Activated T-helper 17 cell treated with anti-CD3 and anti-CD28 coated beads, Interleukin-2, amount 50 U/mL, for 72 hours (primary cell): ENCODE results near the gene CAMK1D. TPM values are rescaled to one million over a fixed set of nuclear protein-coding genes. Genes with fewer than 3 reads are reported as not detected.

Experiments used
- ATAC-seq: fragments of 150-1000 bp; cut with Tn5 transposase; replicated peaks from 2 replicates; pipeline ENCODE4 v1.10.0; 2021; ENCODE audit warnings: mild to moderate bottlenecking, moderate library complexity
- H3K27ac Mint-ChIP-seq: one replicate; pipeline ENCODE4 v1.8.0; 2022; ENCODE audit warnings: mixed read lengths
- H3K27me3 Mint-ChIP-seq: one replicate; pipeline ENCODE4 v1.8.0; 2022; ENCODE audit warnings: mixed read lengths
- H3K36me3 Mint-ChIP-seq: one replicate; pipeline ENCODE4 v1.8.0; 2022; ENCODE audit warnings: low read depth, mild to moderate bottlenecking, mixed read lengths
- H3K4me1 Mint-ChIP-seq: one replicate; pipeline ENCODE4 v1.8.0; 2022; ENCODE audit warnings: mixed read lengths
- H3K4me3 Mint-ChIP-seq: one replicate; pipeline ENCODE4 v1.8.0; 2022; ENCODE audit warnings: mild to moderate bottlenecking, mixed read lengths
- H3K9me3 Mint-ChIP-seq: one replicate; pipeline ENCODE4 v1.8.0; 2022; ENCODE audit warnings: mixed read lengths
- total RNA-seq, 2 donors: library from RNA; stranded (reverse); gene quantifications; one replicate each; pipeline ENCODE4 v1.2.3, GENCODE V29; 2022

CAMK1D gene
- total RNA-seq, 2 donors from 2014 or later: 10.9 to 20.7 TPM

DNA sequence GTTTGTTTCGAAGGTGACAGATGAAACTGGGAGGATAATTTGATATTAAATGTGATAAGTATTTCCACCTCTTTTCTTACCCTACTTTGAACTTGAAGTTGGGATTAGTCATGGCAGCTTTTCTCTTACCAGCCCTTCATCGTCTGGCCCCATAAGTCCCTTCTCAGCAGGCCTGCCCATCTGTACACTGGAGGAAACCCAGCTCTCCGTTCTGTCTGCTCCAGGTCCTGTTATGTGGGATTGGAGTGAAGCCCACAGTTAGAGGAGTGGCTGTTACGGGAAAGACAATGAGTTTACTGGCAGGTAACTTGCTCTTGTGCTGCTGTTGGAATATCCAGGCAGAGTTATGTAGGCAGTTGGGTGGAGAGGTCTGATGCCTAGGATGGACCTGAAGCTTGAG lies 127.3 kb downstream of the CAMK1D start:
- Mint-ChIP-seq H3K36me3 (no peaks in the 10 kb centered on the region), H3K4me3 (no peak overlapping the region), H3K9me3 (peaks cover 4% of the 10 kb centered on the region), H3K27ac (no peak overlapping the region), H3K27me3 (no peaks in the 10 kb centered on the region), H3K4me1 (peaks cover 14% of the 10 kb centered on the region)
- ATAC-seq: no peak

DNA sequence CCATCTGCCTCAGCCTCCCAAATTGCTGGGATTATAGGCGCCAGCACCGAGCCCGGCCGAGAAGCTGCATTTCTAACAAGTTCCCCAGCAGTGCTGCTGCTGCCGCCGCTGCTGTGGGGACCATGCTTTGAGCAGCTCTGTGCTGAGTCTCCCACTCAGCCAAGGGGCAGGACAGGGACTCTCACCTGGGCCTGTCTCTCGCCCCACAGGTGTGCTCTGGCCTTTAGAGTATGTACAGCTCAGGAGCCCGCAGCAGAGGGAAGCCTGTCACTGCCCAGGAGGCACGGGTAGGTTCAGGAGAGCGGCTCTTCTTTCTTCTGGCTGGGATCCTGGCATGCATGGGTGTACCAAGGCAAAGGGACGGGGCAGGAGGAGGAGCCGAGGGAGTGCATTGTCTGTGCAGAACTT lies 130.1 kb downstream of the CAMK1D start:
- no peaks in the 10 kb centered on the region for H3K36me3 Mint-ChIP-seq
- no peak overlapping the region for H3K27ac Mint-ChIP-seq
- no peak for ATAC-seq
- peaks cover 4% of the 10 kb centered on the region for H3K9me3 Mint-ChIP-seq
- peaks cover 10% of the 10 kb centered on the region for H3K4me1 Mint-ChIP-seq
- H3K27me3 Mint-ChIP-seq: no peaks in the 10 kb centered on the region
- no peak overlapping the region for H3K4me3 Mint-ChIP-seq

DNA sequence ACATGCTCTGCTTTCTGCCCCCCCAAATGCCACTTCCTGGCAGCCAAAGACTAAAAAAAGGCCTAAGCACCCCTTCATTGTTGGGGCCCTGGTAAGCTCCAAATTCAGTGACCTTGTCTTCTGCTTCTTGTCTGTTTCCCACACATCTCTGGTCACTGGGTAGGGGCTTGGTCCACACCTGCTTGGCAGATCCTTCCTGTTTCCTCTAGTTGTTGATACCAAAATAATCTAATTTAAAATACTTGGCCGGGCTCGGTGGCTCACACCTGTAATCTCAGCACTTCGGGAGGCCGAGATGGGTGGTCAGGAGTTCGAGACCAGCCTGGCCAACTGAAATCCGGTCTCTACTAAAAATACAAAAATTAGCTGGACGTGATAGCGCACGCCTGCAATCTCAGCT lies 130.6 kb downstream of the CAMK1D start:
- Mint-ChIP-seq H3K36me3 (no peaks in the 10 kb centered on the region), H3K9me3 (peaks cover under 1% of the 10 kb centered on the region), H3K27me3 (no peaks in the 10 kb centered on the region), H3K27ac (no peak overlapping the region), H3K4me1 (peaks cover 13% of the 10 kb centered on the region), H3K4me3 (no peak overlapping the region)
- ATAC-seq: no peak

DNA sequence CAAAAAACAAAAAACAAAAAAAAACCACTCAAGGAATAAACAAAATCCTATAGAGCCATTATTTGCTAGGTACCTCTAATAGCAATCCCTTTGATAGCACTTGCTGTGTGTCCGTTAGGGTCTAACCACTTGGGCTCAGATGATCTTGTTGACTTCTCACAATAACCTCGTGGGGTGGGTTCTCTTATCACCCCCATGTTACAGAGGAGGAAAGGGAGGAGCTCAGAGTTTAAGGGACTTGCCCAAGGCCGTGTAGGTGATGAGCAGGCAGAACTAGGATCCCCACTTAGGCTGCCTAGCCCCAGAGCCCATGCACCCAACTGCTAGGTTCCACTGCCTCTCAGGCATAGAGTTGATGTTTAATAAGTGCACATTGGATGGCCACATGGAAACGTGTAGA lies 131.1 kb downstream of the CAMK1D start:
- Mint-ChIP-seq H3K9me3 (no peaks in the 10 kb centered on the region), H3K27me3 (no peaks in the 10 kb centered on the region), H3K4me1 (peaks cover 16% of the 10 kb centered on the region), H3K27ac (no peak overlapping the region), H3K36me3 (no peaks in the 10 kb centered on the region), H3K4me3 (no peak overlapping the region)
- ATAC-seq: no peak

DNA sequence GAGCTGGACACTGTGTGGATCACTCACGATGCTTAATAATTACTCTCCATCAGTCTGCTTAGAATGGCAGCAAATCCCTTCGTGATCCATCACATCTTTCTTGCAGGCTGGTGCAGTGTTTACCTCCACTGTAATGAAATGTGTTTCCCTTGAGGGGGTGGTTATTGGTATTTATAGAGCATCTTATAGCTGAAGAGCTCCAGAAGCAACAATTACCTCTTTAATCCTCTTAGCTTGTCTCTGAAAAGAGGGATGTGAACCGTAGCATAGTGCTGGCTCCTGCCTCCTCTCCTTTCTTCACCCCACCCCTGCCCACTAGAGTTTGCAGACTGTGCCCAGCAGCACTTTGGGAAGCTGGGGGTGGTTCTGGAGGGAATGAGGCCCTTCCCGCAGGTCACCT lies 132.6 kb downstream of the CAMK1D start:
- no peak for ATAC-seq
- H3K27me3 Mint-ChIP-seq: no peaks in the 10 kb centered on the region
- H3K4me1 Mint-ChIP-seq: peaks cover 17% of the 10 kb centered on the region
- H3K4me3 Mint-ChIP-seq: no peak overlapping the region
- H3K27ac Mint-ChIP-seq: no peak overlapping the region
- H3K36me3 Mint-ChIP-seq: no peaks in the 10 kb centered on the region
- H3K9me3 Mint-ChIP-seq: no peaks in the 10 kb centered on the region

DNA sequence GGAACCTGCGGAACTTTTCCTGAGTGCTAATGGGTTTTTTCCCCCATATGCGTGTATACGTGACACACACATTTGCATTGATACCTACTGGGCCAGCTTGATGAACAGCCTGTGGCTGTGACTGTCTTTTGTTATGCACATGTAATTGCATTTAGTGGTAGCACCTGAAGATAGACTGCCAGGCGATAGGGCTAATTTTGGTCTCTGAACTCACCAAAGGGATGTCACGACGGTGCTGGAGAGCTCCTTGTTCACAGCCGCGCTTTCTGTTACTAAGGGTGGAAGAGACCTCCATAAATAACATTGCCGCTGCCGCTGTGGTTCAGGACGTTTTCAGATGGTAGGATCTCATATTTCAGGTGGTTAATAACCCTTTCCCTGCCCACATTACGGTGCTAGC lies 133.2 kb downstream of the CAMK1D start:
- no peaks in the 10 kb centered on the region for H3K27me3 Mint-ChIP-seq
- H3K9me3 Mint-ChIP-seq: no peaks in the 10 kb centered on the region
- no peak overlapping the region for H3K27ac Mint-ChIP-seq
- no peaks in the 10 kb centered on the region for H3K36me3 Mint-ChIP-seq
- no peak for ATAC-seq
- no peak overlapping the region for H3K4me3 Mint-ChIP-seq
- peaks cover 17% of the 10 kb centered on the region for H3K4me1 Mint-ChIP-seq

DNA sequence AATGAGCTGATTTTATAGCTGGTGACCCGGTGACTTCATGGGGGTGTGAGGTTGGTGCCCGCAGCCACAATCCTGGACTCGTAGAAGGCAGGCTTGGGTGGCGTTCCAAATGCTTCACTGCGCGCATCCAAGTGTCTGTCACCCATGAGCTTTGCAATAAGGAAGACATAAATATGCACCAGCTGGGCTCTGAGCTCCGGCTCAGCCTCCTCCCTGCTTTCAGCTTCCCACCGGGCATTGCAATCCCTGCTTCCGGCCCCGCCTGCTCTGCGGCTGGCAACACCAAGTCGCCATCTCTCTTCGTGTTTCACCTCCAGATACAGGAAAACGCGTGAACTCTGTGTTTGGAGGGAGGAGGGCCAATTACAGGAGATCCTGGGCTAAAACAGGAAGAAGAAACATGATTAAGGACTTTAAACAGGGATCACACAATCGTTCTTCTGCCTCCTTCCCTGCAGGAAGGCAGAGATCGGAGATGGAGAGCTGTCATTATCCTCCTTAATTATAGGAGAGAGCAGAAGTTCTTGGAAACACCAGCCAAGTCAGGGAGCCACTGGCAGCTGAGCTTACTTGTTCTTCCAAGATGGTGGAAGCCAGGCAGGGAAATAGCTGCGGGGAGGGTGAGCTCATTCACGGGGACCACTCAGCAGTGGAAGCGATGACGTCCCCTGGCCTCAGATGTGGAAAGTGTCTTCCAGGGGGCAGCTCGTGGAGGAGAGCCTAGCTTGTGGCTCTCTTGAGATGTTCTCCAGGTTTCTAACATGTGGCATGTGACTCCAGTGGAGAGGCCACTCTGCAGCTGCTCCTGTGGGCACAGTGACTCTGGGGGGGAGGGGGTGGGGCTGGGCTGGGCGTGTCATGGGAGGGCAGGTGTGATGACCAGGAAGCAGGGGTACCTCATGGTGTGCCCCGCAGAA lies 134.9 kb downstream of the CAMK1D start:
- H3K27me3 Mint-ChIP-seq: no peaks in the 10 kb centered on the region
- no peak for ATAC-seq
- H3K27ac Mint-ChIP-seq: no peak overlapping the region

DNA sequence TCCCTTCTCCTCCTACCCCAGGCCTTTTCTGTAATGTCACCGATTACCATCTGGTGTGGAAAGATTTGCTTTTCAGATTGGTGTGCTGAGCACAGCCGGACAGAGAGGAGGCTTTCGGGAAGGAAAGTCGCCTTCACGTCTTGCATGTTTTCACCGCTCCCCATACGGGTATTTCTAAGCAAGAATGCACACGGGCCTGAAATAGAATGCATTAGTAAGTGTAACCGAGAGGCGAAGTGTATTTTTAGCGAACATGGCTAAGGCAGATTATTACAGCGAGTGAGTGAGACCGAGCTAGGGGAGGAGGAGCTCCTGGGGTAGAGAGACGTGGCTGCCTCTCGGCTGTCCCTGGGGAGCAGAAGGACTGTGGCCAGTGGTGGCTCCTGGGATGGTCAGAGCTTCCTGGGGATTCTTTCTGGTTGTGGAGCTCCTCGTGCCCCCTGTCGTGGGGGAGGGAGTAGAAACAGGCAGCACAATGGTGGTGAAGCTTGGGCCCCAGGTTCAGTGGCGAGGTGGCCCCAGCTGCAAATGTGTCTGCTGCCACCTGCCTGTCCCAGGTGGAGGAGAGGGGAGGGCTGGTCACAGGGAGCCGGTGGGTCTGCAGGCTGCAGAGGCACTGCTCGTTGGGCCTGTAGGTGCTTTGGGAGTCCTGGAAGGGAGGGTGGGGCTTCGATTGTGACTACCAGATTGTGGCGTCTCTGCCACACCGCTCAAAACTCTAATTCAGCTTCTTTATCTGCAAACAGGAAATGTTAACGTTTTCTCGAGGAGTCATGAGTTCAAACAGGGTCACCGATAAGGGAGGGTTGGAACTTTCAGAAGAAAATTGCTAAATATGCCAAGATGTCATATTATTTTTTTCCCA lies 135.8 kb downstream of the CAMK1D start:
- Mint-ChIP-seq H3K4me3 (peak overlapping the region; percentile 43), H3K9me3 (no peaks in the 10 kb centered on the region), H3K36me3 (no peaks in the 10 kb centered on the region), H3K27ac (peak overlapping the region; percentile 74), H3K27me3 (no peaks in the 10 kb centered on the region), H3K4me1 (peaks cover 17% of the 10 kb centered on the region)
- ATAC-seq: peak; percentile 66

More for the DNA sequence above, 134.9 kb downstream of the CAMK1D start:
- Mint-ChIP-seq H3K36me3 (no peaks in the 10 kb centered on the region), H3K4me1 (peaks cover 17% of the 10 kb centered on the region), H3K9me3 (no peaks in the 10 kb centered on the region), H3K4me3 (no peak overlapping the region)

DNA sequence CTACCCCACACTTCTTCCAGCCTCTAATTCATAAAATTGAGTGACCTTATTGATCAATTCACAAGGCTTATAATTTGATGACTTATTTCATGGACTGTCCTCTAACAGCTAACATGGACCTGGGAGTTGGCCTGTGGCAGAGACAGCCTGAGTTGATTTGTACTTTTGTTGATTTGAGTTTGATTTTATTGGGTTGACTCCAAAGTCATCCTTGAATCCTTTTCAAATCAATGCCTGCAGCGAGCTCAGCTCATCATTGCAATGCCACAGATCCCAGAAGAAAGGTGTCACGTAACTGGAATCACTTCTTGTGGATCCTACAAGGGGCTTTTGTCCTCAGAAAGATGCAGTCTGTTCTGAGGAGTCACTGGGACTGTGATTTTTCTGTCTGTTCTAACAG lies 138.0 kb downstream of the CAMK1D start:
- Mint-ChIP-seq H3K9me3 (no peaks in the 10 kb centered on the region), H3K4me1 (peaks cover 17% of the 10 kb centered on the region), H3K27me3 (no peaks in the 10 kb centered on the region), H3K36me3 (no peaks in the 10 kb centered on the region), H3K4me3 (no peak overlapping the region), H3K27ac (no peak overlapping the region)
- no peak for ATAC-seq

DNA sequence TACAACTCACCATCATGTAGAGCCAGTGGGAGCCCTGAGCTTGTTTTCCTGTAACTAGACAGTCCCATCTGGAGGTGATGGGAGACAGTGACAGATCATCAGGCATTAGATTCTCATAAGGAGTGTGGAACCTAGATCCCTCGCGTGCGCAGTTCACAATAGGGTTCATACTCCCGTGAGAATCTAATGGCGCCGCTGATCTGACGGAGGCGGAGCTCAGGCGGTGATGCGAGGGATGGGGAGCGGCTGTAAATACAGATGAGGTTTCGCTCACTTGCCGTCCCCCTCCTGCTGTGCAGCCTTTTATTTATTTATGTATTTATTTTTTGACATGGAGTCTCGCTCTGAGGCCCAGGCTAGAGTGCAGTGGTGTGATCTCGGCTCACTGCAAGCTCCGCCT lies 139.3 kb downstream of the CAMK1D start:
- ATAC-seq: no peak
- Mint-ChIP-seq H3K9me3 (no peaks in the 10 kb centered on the region), H3K27ac (no peak overlapping the region), H3K4me1 (peaks cover 17% of the 10 kb centered on the region), H3K36me3 (no peaks in the 10 kb centered on the region), H3K4me3 (no peak overlapping the region), H3K27me3 (no peaks in the 10 kb centered on the region)

DNA sequence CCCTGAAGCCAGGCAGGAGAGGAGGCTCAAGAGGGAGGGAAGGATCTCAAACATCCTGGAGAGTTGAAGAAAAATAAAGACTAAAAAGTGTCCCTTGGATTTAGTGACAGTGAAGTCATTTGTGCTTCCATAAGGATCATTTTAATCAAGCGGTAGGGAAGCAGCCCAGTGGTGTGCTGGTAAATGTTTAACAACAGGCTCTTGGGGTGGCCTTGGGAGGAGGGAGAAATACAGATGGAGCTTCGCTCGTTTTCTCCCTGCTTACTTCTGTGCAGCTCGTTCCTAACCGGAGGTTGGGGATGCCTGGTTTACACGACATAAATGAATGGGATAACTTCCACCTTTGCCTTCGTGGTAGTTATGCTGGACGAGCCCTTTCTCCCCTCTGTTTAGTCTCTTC lies 140.0 kb downstream of the CAMK1D start:
- ATAC-seq: no peak
- peak overlapping the region; percentile 38 for H3K27ac Mint-ChIP-seq
- no peak overlapping the region for H3K4me3 Mint-ChIP-seq
- H3K4me1 Mint-ChIP-seq: peaks cover 12% of the 10 kb centered on the region
- H3K27me3 Mint-ChIP-seq: no peaks in the 10 kb centered on the region
- no peaks in the 10 kb centered on the region for H3K36me3 Mint-ChIP-seq
- no peaks in the 10 kb centered on the region for H3K9me3 Mint-ChIP-seq

DNA sequence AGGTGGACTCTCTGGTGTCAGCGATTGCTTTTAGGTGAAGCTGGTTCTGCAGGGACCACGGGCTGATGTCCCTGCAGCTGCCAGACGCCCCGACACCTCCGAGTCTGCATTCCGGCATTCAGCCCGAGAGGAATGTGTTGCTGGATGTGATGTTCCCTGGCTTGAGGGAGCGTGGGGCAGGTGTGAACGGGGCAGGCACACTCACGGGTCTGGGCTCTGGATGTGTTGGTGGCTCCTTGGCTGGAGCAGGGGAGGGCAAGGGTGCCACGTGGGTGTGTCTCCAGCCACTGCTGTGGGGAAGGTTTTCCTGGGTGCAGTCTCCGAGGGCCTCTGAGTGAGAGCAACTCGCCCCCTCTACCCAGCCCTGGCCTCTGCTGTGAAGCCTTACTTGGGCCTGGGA lies 140.5 kb downstream of the CAMK1D start:
- Mint-ChIP-seq H3K4me1 (peaks cover 10% of the 10 kb centered on the region), H3K36me3 (no peaks in the 10 kb centered on the region), H3K4me3 (no peak overlapping the region), H3K9me3 (no peaks in the 10 kb centered on the region), H3K27me3 (no peaks in the 10 kb centered on the region), H3K27ac (peak overlapping the region; percentile 11)
- no peak for ATAC-seq

DNA sequence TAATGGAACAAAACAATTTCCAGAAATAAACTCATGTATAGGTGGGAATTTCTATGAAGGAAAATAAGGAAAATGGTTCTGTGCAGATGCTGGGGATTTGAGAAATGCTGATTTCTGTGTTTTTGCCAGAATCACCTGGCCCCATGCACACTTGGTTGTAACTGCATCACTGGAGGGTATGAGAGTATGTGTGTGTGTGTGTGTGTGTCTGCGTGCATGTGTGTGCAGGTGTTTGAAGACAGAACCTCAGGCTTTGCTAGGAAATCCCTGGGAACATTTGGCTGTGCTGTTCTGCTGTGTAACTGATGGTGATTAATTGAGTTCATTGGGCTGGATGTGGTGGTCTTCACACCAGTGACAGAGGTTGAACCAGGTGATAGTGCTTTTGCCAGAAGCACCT lies 141.6 kb downstream of the CAMK1D start:
- no peaks in the 10 kb centered on the region for H3K9me3 Mint-ChIP-seq
- no peaks in the 10 kb centered on the region for H3K27me3 Mint-ChIP-seq
- no peaks in the 10 kb centered on the region for H3K36me3 Mint-ChIP-seq
- no peak overlapping the region for H3K4me3 Mint-ChIP-seq
- H3K27ac Mint-ChIP-seq: no peak overlapping the region
- no peaks in the 10 kb centered on the region for H3K4me1 Mint-ChIP-seq
- no peak for ATAC-seq

DNA sequence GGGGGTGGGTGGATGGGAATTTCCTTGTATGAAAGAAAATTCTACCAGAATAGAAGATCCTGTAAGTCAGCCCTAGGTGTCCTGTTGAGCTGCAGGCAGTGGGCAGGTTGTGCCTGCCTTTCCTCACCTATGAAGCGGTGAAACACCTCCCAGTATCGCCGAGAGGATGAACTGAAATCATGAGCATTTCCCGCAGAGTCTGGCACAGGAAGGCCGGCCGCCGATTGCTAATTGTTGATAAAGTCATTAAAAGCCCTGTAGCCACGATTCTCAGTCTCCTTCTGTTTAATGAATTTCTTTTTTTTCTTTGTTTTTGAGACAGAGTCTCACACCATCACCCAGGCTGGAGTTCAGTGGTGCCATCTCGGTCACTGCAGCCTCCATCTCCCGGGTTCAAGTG lies 142.1 kb downstream of the CAMK1D start:
- Mint-ChIP-seq H3K4me1 (no peaks in the 10 kb centered on the region), H3K36me3 (no peaks in the 10 kb centered on the region), H3K9me3 (no peaks in the 10 kb centered on the region), H3K27me3 (no peaks in the 10 kb centered on the region), H3K27ac (no peak overlapping the region), H3K4me3 (no peak overlapping the region)
- no peak for ATAC-seq

DNA sequence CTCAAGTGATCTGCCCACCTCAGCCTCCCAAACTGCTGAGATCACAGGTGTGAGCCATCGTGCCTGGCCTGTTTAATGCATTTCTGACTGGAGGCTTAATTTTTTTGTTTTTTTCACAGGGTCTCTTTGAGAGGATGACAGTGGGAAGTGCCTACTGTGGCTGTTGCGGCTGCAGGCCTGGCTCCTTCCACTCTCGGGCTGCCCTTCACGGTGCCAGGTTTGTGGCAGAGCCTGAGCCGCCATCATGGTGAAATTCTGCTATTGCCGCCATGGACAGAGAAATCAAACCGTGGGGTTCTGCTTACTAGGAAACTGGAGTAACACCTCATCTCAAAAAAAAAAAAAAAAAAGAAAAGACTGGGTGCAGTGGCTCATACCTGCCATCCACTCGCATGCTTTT lies 142.7 kb downstream of the CAMK1D start:
- Mint-ChIP-seq H3K9me3 (no peaks in the 10 kb centered on the region), H3K27ac (no peak overlapping the region), H3K4me3 (no peak overlapping the region), H3K27me3 (no peaks in the 10 kb centered on the region), H3K4me1 (no peaks in the 10 kb centered on the region), H3K36me3 (no peaks in the 10 kb centered on the region)
- no peak for ATAC-seq
